Small intestine (tissue), 7 donors: ENCODE data around the gene CACNA2D1. TPM values are rescaled to one million over a fixed set of nuclear protein-coding genes. Genes with fewer than 3 reads are reported as not detected.
A peak's percentile ranks its signal among the peaks of the same experiment; 100 is the strongest.

Experiments used
- DNase-seq, 2 donors: peaks; one replicate each; pipeline versions ENCODE4 v3.0.0 to v3.0.0-alpha.2; 2013
- FAIRE-seq: peaks from 2 replicates; lab custom pipeline; 2012; peaks lifted over from hg19 to GRCh38; lab: Jason Lieb, UNC
- H3K27ac ChIP-seq, 3 donors: one replicate each; pipeline ENCODE4 v1.5.1; 2013; ENCODE audit warnings: low read length in 2 of 3, mild to moderate bottlenecking in 2 of 3, control low read depth in 1 of 3, inconsistent platforms in 1 of 3, low read depth in 1 of 3, moderate library complexity in 1 of 3
- H3K27me3 ChIP-seq, 3 donors: one replicate each; pipeline ENCODE4 v1.6.1; 2013; ENCODE audit warnings: low read length in 3 of 3, inconsistent platforms in 1 of 3; ENCODE audit not compliant: control insufficient read depth in 3 of 3, insufficient read depth in 3 of 3
- H3K36me3 ChIP-seq, 3 donors: one replicate each; pipeline ENCODE4 v1.6.1; 2013; ENCODE audit warnings: low read length in 3 of 3, inconsistent platforms in 1 of 3, low read depth in 1 of 3, mild to moderate bottlenecking in 1 of 3, moderate library complexity in 1 of 3; ENCODE audit not compliant: control insufficient read depth in 3 of 3, insufficient read depth in 2 of 3
- H3K4me1 ChIP-seq, 3 donors: one replicate each; pipeline ENCODE4 v1.6.1; 2013; ENCODE audit warnings: low read length in 2 of 3, inconsistent platforms in 1 of 3, low read depth in 1 of 3, mild to moderate bottlenecking in 1 of 3, moderate library complexity in 1 of 3; ENCODE audit not compliant: control insufficient read depth in 3 of 3, insufficient read depth in 2 of 3
- H3K4me3 ChIP-seq, 3 donors: one replicate each; pipeline ENCODE4 v1.5.1; 2013; ENCODE audit warnings: low read length in 3 of 3, control low read depth in 1 of 3, inconsistent platforms in 1 of 3, low read depth in 1 of 3, mild to moderate bottlenecking in 1 of 3, moderate library complexity in 1 of 3
- H3K9me3 ChIP-seq, 2 donors: one replicate each; pipeline ENCODE4 v1.6.1; 2013; ENCODE audit warnings: low read depth in 1 of 2, low read length in 1 of 2; ENCODE audit not compliant: control insufficient read depth in 2 of 2, insufficient read depth in 1 of 2
- WGBS, 3 donors: extraction: QIAGEN DNeasy Blood & Tissue Kit; methylation state at CpG; one replicate each; pipeline ENCODE4 v1.1.7; 2013; 5-methylcytosine and 5-hydroxymethylcytosine counted together
- polyA plus RNA-seq, 4 donors: library from polyadenylated mRNA; stranded (reverse) in 3 of 4; unstranded in 1 of 4; fragments of 200-250 nt in 3 of 4; fragments of 120-200 nt in 1 of 4; gene quantifications; one replicate each; pipeline versions ENCODE4 v1.2.1 to v1.2.3, GENCODE V29; 2013
- donor health status: healthy with polysubstance abuse.
- donor health status: control.
- donor health status: control.
- donor health status: Bipolar disorder and iron deficiency.
- donor health status: healthy.

The CACNA2D1 gene
- polyA plus RNA-seq, 4 donors = 1.3 to 4.8 (median 2.7) TPM

DNA sequence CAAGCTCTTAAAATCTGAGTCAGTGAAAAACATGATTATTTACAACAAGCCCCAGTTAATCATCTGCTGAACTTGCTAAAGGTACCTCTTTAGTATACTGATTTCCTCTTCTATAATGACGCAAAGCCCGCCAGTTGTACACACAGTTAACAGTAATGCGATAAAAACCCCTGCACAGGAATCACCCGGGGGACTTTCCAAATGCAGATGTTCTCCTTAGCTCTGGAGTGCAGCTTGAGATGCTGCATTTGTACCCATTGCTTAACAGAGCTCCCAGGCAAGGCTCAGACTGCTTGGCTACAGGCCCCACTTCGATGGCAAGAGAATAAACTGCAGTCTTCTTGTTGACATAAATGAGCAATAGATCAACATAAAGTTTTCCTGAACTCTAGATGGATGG is 394.1 kb downstream of the CACNA2D1 start:
- WGBS, 3 donors = 63 to 69% (median 66%) methylated on average over 5 of the region's 5 CpGs
- FAIRE-seq = no peak
- no peak for DNase-seq

GRCh38 chr7:82044497-82045080 is 399.0 kb downstream of the CACNA2D1 start:
- DNase-seq (peak; percentile 47 to 51), FAIRE-seq (peak; percentile 72)
- H3K27me3 ChIP-seq = no peaks in the 10 kb centered on the region
- no peaks in the 10 kb centered on the region for H3K36me3 ChIP-seq
- no peaks in the 10 kb centered on the region for H3K9me3 ChIP-seq
- H3K27ac ChIP-seq = no peak overlapping the region
- H3K4me3 ChIP-seq = no peak overlapping the region
- no peaks in the 10 kb centered on the region for H3K4me1 ChIP-seq
- 11 to 37% (median 23%) methylated on average over 2 of the region's 2 CpGs for whole genome bisulfite sequencing, 3 donors

More for the DNA sequence above, 394.1 kb downstream of the CACNA2D1 start:
- Histone ChIP-seq H3K27ac (no peak overlapping the region), H3K4me1 (no peaks in the 10 kb centered on the region), H3K36me3 (no peaks in the 10 kb centered on the region), H3K9me3 (no peaks in the 10 kb centered on the region), H3K4me3 (no peak overlapping the region), H3K27me3 (no peaks in the 10 kb centered on the region)

DNA sequence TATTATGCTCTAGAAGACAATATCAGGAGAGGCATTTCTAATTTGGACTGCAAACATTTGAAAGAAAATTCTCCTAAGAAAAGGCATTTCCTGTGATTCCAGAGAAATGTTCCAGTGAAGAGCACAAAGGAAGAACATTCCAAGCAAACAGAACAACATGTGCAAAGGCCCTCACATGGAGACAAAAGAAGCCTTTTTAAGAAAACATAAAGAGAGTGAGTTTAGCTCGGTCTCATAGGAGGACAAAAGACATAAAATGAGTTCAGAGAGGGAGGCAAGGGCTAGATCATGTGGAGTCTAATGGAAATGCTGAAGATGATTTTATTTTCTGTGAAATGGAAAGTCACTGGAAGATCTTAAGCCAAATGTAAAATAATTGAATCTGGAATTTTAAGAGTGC is 404.0 kb downstream of the CACNA2D1 start:
- FAIRE-seq (no peak), DNase-seq (no peak)
- WGBS, 3 donors = 76 to 93% (median 84%) methylated on average over 1 of the region's 1 CpG
- H3K4me3 ChIP-seq = no peak overlapping the region
- no peak overlapping the region for H3K27ac ChIP-seq
- no peaks in the 10 kb centered on the region for H3K9me3 ChIP-seq
- peaks cover 0 to 13% (median 0%) of the 10 kb centered on the region in 3 donors for H3K4me1 ChIP-seq
- no peaks in the 10 kb centered on the region for H3K36me3 ChIP-seq
- H3K27me3 ChIP-seq = no peaks in the 10 kb centered on the region

GRCh38 chr7:82036146-82036886 is 407.3 kb downstream of the CACNA2D1 start:
- no peaks in the 10 kb centered on the region for H3K36me3 ChIP-seq
- H3K27me3 ChIP-seq = no peaks in the 10 kb centered on the region
- FAIRE-seq = no peak
- 77 to 86% (median 81%) methylated on average over 3 of the region's 3 CpGs for WGBS, 3 donors
- no peak overlapping the region for H3K4me3 ChIP-seq
- DNase-seq = no peak
- peaks cover 0 to 19% (median 0%) of the 10 kb centered on the region in 3 donors for H3K4me1 ChIP-seq
- no peaks in the 10 kb centered on the region for H3K9me3 ChIP-seq
- H3K27ac ChIP-seq = peak overlapping the region in 1 of 3 donors; percentile 84

DNA sequence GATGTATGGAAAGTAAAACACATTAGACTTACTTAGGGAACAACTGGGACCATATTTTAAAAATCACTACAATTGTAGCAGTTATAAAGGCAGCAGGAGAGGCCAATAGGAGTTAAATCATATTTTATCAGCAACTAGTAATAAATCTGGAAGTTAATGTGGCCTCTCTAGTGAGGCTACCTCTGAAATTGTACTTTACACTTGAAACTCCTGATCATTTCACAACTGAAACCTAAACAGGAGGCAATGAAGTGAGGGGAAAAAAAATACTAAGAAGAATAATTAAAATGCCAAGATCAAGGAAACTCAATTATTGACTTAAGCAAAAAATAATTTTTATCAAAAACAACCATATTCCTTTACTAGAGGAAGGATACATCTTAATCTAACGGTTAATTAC is 408.1 kb downstream of the CACNA2D1 start:
- Histone ChIP-seq H3K36me3 (no peaks in the 10 kb centered on the region), H3K4me1 (peaks cover 0 to 19% (median 0%) of the 10 kb centered on the region in 3 donors), H3K4me3 (no peak overlapping the region), H3K27me3 (no peaks in the 10 kb centered on the region), H3K27ac (peak overlapping the region in 1 of 3 donors; percentile 84), H3K9me3 (no peaks in the 10 kb centered on the region)
- 48 to 72% (median 69%) methylated on average over 1 of the region's 1 CpG for WGBS, 3 donors
- FAIRE-seq (no peak), DNase-seq (peak; percentile 29 to 76)

GRCh38 chr7:82032901-82033300 is 410.7 kb downstream of the CACNA2D1 start:
- no peak overlapping the region for H3K4me3 ChIP-seq
- no peaks in the 10 kb centered on the region for H3K9me3 ChIP-seq
- peak in 1 of 2 donors; percentile 29 for DNase-seq
- no peak overlapping the region for H3K27ac ChIP-seq
- no peak for FAIRE-seq
- no peaks in the 10 kb centered on the region for H3K36me3 ChIP-seq
- WGBS, 3 donors = 56 to 72% (median 57%) methylated on average over 3 of the region's 3 CpGs
- H3K27me3 ChIP-seq = no peaks in the 10 kb centered on the region
- H3K4me1 ChIP-seq = peaks cover 0 to 19% (median 0%) of the 10 kb centered on the region in 3 donors

- no peak for FAIRE-seq
- peaks cover 0 to 7% (median 0%) of the 10 kb centered on the region in 3 donors for H3K4me1 ChIP-seq
- H3K27me3 ChIP-seq = no peaks in the 10 kb centered on the region
- no peaks in the 10 kb centered on the region for H3K9me3 ChIP-seq
- no peaks in the 10 kb centered on the region for H3K36me3 ChIP-seq
- H3K4me3 ChIP-seq = no peak overlapping the region
- DNase-seq = no peak
- 93 to 100% (median 97%) methylated on average over 1 of the region's 1 CpG for WGBS, 3 donors
- H3K27ac ChIP-seq = no peak overlapping the region
Measured at GRCh38 chr7:82029236-82029913, 414.2 kb downstream of the CACNA2D1 start.

GRCh38 chr7:82028097-82028496 is 415.5 kb downstream of the CACNA2D1 start:
- H3K4me3 ChIP-seq = no peak overlapping the region
- no peaks in the 10 kb centered on the region for H3K27me3 ChIP-seq
- FAIRE-seq = no peak
- WGBS, 3 donors = 77 to 90% (median 87%) methylated on average over 1 of the region's 1 CpG
- no peak overlapping the region for H3K27ac ChIP-seq
- H3K4me1 ChIP-seq = peaks cover 0 to 5% (median 0%) of the 10 kb centered on the region in 3 donors
- no peaks in the 10 kb centered on the region for H3K9me3 ChIP-seq
- no peak for DNase-seq
- H3K36me3 ChIP-seq = no peaks in the 10 kb centered on the region
